ENCODE data around the gene CEMIP2. TPM values are rescaled to one million over a fixed set of nuclear protein-coding genes. Genes with fewer than 3 reads are reported as not detected.

Gene CEMIP2
- total RNA-seq, 1 donor from 2014 or later = 34.4 TPM

DNA sequence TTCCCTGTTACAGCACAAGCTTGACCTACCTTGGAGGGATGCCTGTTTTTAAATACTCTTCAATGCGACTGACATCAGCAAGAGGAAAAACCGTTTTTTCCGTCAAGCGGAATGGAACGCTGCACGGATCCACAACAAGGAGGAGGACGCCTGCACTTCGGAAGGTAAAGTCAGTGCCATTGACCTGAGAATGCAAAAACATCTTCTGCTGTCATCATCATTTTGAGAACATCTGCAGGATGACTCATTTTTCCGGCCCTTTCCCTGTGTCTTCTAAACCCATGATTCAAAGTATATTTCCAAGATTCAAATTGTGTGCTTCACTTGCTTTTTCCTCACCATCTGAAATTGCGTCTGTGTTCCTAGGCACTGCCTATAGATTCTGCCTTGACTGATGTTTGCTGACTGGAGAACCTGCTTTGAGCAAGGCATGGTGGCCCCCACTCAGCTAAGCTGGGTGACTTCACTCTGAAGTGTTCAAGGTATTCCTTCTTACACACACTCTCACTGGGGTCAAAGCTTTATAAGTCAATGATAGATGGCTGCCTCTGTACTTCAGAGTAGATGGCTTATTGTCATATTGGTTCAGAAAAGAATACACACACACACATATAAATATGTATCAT, 78.1 kb downstream of the CEMIP2 start:
- Histone ChIP-seq H3K4me1 (no peaks in the 10 kb centered on the region), H3K9me3 (no peaks in the 10 kb centered on the region), H3K27me3 (no peaks in the 10 kb centered on the region), H3K4me3 (no peak overlapping the region), H3K27ac (no peak overlapping the region), H3K36me3 (peaks cover 19 to 23% of the 10 kb centered on the region in 2 donors)
- TF ChIP-seq, protein P1, sequence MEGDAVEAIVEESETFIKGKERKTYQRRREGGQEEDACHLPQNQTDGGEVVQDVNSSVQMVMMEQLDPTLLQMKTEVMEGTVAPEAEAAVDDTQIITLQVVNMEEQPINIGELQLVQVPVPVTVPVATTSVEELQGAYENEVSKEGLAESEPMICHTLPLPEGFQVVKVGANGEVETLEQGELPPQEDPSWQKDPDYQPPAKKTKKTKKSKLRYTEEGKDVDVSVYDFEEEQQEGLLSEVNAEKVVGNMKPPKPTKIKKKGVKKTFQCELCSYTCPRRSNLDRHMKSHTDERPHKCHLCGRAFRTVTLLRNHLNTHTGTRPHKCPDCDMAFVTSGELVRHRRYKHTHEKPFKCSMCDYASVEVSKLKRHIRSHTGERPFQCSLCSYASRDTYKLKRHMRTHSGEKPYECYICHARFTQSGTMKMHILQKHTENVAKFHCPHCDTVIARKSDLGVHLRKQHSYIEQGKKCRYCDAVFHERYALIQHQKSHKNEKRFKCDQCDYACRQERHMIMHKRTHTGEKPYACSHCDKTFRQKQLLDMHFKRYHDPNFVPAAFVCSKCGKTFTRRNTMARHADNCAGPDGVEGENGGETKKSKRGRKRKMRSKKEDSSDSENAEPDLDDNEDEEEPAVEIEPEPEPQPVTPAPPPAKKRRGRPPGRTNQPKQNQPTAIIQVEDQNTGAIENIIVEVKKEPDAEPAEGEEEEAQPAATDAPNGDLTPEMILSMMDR (IDR thresholded peaks at IDR 0.05) = no peak
- intact Hi-C loops (cut with DNase I) = no loop called here
- DNase-seq (ENCODE audit: low spot score in 2 of 2) = no peak

DNA sequence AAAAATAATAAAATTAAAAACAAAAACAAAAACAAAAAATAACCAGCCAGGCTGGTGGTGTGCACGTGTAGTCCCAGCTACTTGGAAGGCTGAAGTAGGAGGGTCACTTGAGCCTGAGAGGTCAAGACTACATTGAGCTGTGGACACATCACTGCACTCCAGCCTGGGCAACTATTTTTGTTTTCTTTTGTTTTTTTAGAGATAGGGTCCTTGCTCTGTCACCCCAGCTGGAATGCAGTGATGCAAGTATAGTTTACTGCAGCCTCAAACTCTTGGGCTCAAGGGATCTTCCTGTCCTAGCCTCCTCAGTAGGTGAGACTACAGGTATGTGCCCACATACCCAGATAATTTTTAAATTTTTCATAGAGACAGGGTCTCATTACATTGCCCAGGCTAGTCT, 80.6 kb downstream of the CEMIP2 start:
- intact Hi-C loops (cut with DNase I) = no loop called here
- H3K4me1 ChIP-seq = no peaks in the 10 kb centered on the region

DNA sequence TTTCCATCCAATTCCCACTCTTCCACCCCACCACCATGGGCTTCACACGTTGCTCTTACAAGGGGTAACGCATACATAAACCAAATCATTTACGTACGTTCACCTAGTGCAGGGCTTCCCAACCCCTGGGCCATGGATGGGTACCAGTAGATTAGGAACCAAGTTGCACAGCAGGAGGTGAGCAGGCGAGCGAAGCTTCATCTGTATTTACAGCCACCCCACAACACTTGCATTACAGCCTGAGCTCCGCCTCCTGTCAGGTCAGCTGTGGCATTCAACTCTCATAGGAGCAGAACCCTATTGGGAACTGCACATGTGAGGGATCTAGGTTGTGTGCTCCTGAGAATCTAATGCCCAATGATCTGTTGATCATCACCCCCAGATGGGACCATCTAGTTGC, 82.3 kb downstream of the CEMIP2 start:
- no peaks in the 10 kb centered on the region for H3K9me3 ChIP-seq
- peaks cover 0 to 5% of the 10 kb centered on the region in 2 donors for H3K4me1 ChIP-seq
- H3K27ac ChIP-seq = no peak overlapping the region
- no peak overlapping the region for H3K4me3 ChIP-seq
- peaks cover 19 to 20% of the 10 kb centered on the region in 2 donors for H3K36me3 ChIP-seq
- DNase-seq (ENCODE audit: low spot score in 2 of 2) = no peak
- intact Hi-C loops (cut with DNase I) = no loop called here
- H3K27me3 ChIP-seq = no peaks in the 10 kb centered on the region
- TF ChIP-seq, protein P1 (IDR thresholded peaks at IDR 0.05) = no peak

More for the DNA sequence above, 80.6 kb downstream of the CEMIP2 start:
- TF ChIP-seq, protein P1 (IDR thresholded peaks at IDR 0.05) = no peak
- no peaks in the 10 kb centered on the region for H3K27me3 ChIP-seq
- H3K4me3 ChIP-seq = no peak overlapping the region
- H3K9me3 ChIP-seq = no peaks in the 10 kb centered on the region
- peaks cover 19 to 20% of the 10 kb centered on the region in 2 donors for H3K36me3 ChIP-seq
- no peak for DNase-seq (ENCODE audit: low spot score in 2 of 2)
- no peak overlapping the region for H3K27ac ChIP-seq

GRCh38 chr9:71685394-71685793, 82.9 kb downstream of the CEMIP2 start:
- intact Hi-C loops (cut with DNase I) = no loop called here
- no peaks in the 10 kb centered on the region for H3K27me3 ChIP-seq

DNA sequence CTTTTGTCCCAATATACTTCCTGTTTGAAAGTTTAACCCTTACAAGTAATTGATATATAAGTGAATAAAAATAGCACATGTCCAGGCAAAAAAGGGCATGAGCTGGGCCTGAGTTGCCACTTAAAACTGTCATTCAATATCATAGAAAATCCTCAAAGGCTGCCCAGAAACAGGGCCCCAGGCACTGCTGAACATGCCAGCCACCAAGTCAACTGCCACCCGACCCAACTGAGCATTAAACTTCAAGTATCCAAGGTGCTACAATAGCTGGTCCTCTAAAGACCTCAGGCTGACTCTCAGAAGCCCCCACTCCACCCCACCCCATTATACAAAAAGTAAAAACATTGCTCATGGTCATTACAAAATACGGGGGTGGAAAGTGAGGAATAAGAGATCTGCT, 83.7 kb downstream of the CEMIP2 start:
- TF ChIP-seq, protein P1 (IDR thresholded peaks at IDR 0.05) = no peak
- Histone ChIP-seq H3K9me3 (no peaks in the 10 kb centered on the region), H3K4me1 (peaks cover 3 to 17% of the 10 kb centered on the region in 2 donors), H3K4me3 (no peak overlapping the region), H3K27ac (no peak overlapping the region), H3K27me3 (no peaks in the 10 kb centered on the region), H3K36me3 (peaks cover 11 to 13% of the 10 kb centered on the region in 2 donors)
- no peak for DNase-seq (ENCODE audit: low spot score in 2 of 2)
- intact Hi-C loops (cut with DNase I) = no loop called here

More at GRCh38 chr9:71685394-71685793, 82.9 kb downstream of the CEMIP2 start:
- no peak overlapping the region for H3K4me3 ChIP-seq
- no peaks in the 10 kb centered on the region for H3K9me3 ChIP-seq
- no peak for DNase-seq (ENCODE audit: low spot score in 2 of 2)
- TF ChIP-seq, protein P1 (IDR thresholded peaks at IDR 0.05) = no peak
- H3K27ac ChIP-seq = no peak overlapping the region
- H3K4me1 ChIP-seq = peaks cover 2 to 10% of the 10 kb centered on the region in 2 donors
- H3K36me3 ChIP-seq = peaks cover 19 to 20% of the 10 kb centered on the region in 2 donors
